Measurements from ENCODE around the gene CCHCR1. TPM values are rescaled to one million over a fixed set of nuclear protein-coding genes. Genes with fewer than 3 reads are reported as not detected.
"Not testable (repeated sequence)": the region's sequence is repeated elsewhere in the genome, so short reads cannot be mapped to it uniquely, and the experiment has no call there.

CCHCR1 gene
- total RNA-seq, 2 experiments from 2014 or later = 43.0 to 46.6 TPM

- no peak overlapping the region for H3K27ac Mint-ChIP-seq
- H3K27me3 Mint-ChIP-seq = no peaks in the 10 kb centered on the region
- no peaks in the 10 kb centered on the region for H3K36me3 Mint-ChIP-seq
- H3K4me3 Mint-ChIP-seq = no peak overlapping the region
- DNase-seq = no peak
- H3K9me3 Mint-ChIP-seq = no peaks in the 10 kb centered on the region
- no peaks in the 10 kb centered on the region for H3K4me1 Mint-ChIP-seq
These were observed 15.4 kb upstream of the CCHCR1 start for GRCh38 chr6:31172973-31173384.

DNA sequence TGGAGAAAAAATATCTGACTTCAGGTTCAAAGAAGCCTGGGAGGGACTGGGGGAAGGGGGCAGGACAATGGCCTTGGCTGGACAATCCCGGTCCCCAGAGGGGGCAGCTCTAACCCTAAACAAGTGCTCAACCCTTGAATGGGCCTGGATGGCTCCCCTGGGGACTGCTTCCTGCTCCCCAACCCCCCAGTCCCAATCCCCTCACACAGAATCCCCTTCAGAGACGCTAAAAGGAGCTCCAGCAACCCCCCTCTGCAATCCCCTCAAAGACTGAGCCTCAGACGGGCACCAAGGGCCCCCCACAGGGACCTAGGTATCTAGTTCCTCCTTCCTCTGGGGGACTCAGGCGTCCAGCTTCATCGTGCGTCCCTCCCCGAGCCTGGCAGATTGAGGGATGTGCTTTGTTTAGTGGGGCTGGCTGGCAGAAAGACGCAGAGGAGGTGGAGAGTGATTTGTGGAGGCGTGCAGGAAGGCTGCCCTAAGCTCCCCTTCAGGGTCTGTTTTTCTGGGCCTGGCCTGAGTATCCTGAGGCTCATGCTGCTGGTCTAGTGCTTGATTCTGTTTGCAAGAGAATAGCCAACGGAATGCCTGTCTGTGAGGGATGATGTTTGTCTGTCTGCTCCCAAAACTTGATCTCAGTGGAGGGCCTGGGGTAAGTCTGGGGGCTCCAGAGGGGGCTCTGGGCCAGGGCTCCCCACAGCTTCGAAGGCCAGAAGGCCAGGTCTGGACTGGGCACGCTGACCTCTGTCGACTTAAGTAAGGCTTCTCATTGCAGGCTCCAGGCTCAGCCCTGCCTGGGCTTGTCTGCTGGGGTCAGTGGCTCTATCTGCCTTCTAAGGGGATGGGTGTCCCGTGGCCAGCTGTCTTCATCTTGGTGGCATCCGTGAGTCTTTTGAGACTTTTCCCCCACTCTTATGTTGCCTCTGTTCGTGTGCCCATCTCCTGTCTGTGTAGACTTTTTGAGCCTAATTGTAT, 14.6 kb upstream of the CCHCR1 start:
- DNase-seq = no peak
- Mint-ChIP-seq H3K9me3 (no peaks in the 10 kb centered on the region), H3K36me3 (no peaks in the 10 kb centered on the region), H3K27me3 (no peaks in the 10 kb centered on the region), H3K4me1 (no peaks in the 10 kb centered on the region), H3K4me3 (no peak overlapping the region), H3K27ac (no peak overlapping the region)

GRCh38 chr6:31170987-31171671, 13.5 kb upstream of the CCHCR1 start:
- Mint-ChIP-seq H3K27ac (no peak overlapping the region), H3K36me3 (no peaks in the 10 kb centered on the region), H3K9me3 (no peaks in the 10 kb centered on the region), H3K4me1 (no peaks in the 10 kb centered on the region), H3K27me3 (no peaks in the 10 kb centered on the region), H3K4me3 (no peak overlapping the region)
- DNase-seq = no peak

DNA sequence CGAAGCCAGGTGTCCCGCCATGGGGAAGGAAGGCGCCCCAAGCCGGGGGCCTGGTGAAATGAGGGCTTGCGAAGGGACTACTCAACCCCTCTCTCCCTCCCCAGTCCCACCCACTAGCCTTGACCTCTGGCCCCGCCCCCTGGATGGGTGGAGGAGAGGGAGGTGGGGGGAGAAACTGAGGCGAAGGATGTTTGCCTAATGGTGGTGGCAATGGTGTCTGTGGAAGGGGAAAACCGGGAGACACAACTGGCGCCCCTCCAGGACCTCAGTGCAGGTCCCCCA, 12.9 kb upstream of the CCHCR1 start, which contains the start of gene POU5F1:
Gene POU5F1, minus strand, starts transcription at position 83 of the 282 bp plus-strand sequence. Its CDS starts 62 bp downstream, at position 21.
- Mint-ChIP-seq H3K9me3 (no peaks in the 10 kb centered on the region), H3K4me1 (no peaks in the 10 kb centered on the region), H3K27ac (no peak within 1 kb of the TSS), H3K36me3 (no peaks in the 10 kb centered on the region), H3K4me3 (no peak within 1 kb of the TSS), H3K27me3 (no peaks in the 10 kb centered on the region)
- no peak for DNase-seq

GRCh38 chr6:31169858-31170599, 12.4 kb upstream of the CCHCR1 start:
- not testable (repeated sequence) for H3K36me3 Mint-ChIP-seq, H3K4me1 Mint-ChIP-seq, H3K27me3 Mint-ChIP-seq, H3K4me3 Mint-ChIP-seq, H3K9me3 Mint-ChIP-seq, H3K27ac Mint-ChIP-seq, DNase-seq

GRCh38 chr6:31169123-31169857, 11.7 kb upstream of the CCHCR1 start:
- DNase-seq = no peak
- H3K4me3 Mint-ChIP-seq = no peak overlapping the region
- H3K27me3 Mint-ChIP-seq = no peaks in the 10 kb centered on the region
- no peak overlapping the region for H3K27ac Mint-ChIP-seq
- H3K4me1 Mint-ChIP-seq = peaks cover 5% of the 10 kb centered on the region
- H3K9me3 Mint-ChIP-seq = no peaks in the 10 kb centered on the region
- peaks cover 4% of the 10 kb centered on the region for H3K36me3 Mint-ChIP-seq

GRCh38 chr6:31168606-31169005, 11.0 kb upstream of the CCHCR1 start:
- peaks cover 4% of the 10 kb centered on the region for H3K36me3 Mint-ChIP-seq
- H3K27me3 Mint-ChIP-seq = no peaks in the 10 kb centered on the region
- H3K4me1 Mint-ChIP-seq = peaks cover 11% of the 10 kb centered on the region
- no peak overlapping the region for H3K4me3 Mint-ChIP-seq
- DNase-seq = no peak
- no peaks in the 10 kb centered on the region for H3K9me3 Mint-ChIP-seq
- peak overlapping the region; percentile 40 for H3K27ac Mint-ChIP-seq

- no peaks in the 10 kb centered on the region for H3K9me3 Mint-ChIP-seq
- no peaks in the 10 kb centered on the region for H3K27me3 Mint-ChIP-seq
- no peak overlapping the region for H3K27ac Mint-ChIP-seq
- H3K4me3 Mint-ChIP-seq = no peak overlapping the region
- H3K4me1 Mint-ChIP-seq = peaks cover 21% of the 10 kb centered on the region
- DNase-seq = no peak
- peaks cover 20% of the 10 kb centered on the region for H3K36me3 Mint-ChIP-seq
These were observed 8.4 kb upstream of the CCHCR1 start for GRCh38 chr6:31165986-31166385.

- not testable (repeated sequence) for H3K9me3 Mint-ChIP-seq, H3K27ac Mint-ChIP-seq
These were observed 7.6 kb upstream of the CCHCR1 start for GRCh38 chr6:31165064-31165832.

GRCh38 chr6:31164475-31165063, 7.0 kb upstream of the CCHCR1 start:
- Mint-ChIP-seq H3K4me1 (peaks cover 30% of the 10 kb centered on the region), H3K36me3 (peaks cover 30% of the 10 kb centered on the region)
- H3K4me3 Mint-ChIP-seq, H3K27ac Mint-ChIP-seq, H3K27me3 Mint-ChIP-seq, H3K9me3 Mint-ChIP-seq, DNase-seq: not testable (repeated sequence)

More at GRCh38 chr6:31165064-31165832, 7.6 kb upstream of the CCHCR1 start:
- Mint-ChIP-seq H3K4me1 (peaks cover 25% of the 10 kb centered on the region), H3K36me3 (peaks cover 24% of the 10 kb centered on the region)
- not testable (repeated sequence) for H3K27me3 Mint-ChIP-seq, DNase-seq, H3K4me3 Mint-ChIP-seq

GRCh38 chr6:31163922-31164321, 6.3 kb upstream of the CCHCR1 start:
- H3K27me3 Mint-ChIP-seq = no peaks in the 10 kb centered on the region
- no peaks in the 10 kb centered on the region for H3K9me3 Mint-ChIP-seq
- no peak overlapping the region for H3K4me3 Mint-ChIP-seq
- peaks cover 33% of the 10 kb centered on the region for H3K4me1 Mint-ChIP-seq
- DNase-seq = no peak
- peaks cover 36% of the 10 kb centered on the region for H3K36me3 Mint-ChIP-seq
- H3K27ac Mint-ChIP-seq = no peak overlapping the region

- Mint-ChIP-seq H3K27ac (no peak overlapping the region), H3K4me3 (no peak overlapping the region), H3K36me3 (peaks cover 43% of the 10 kb centered on the region), H3K27me3 (no peaks in the 10 kb centered on the region), H3K9me3 (no peaks in the 10 kb centered on the region), H3K4me1 (peaks cover 35% of the 10 kb centered on the region)
- DNase-seq = no peak
These were observed 5.0 kb upstream of the CCHCR1 start for GRCh38 chr6:31162463-31163165.

Data from activated naive CD8-positive, alpha-beta T cell treated with anti-CD3 and anti-CD28 coated beads for 36 hours (primary cell).